GM12878 (cell line): ENCODE measurements around the gene ING3. TPM values are rescaled to one million over a fixed set of nuclear protein-coding genes. Genes with fewer than 3 reads are reported as not detected.

Experiments used
- ATAC-seq: fragments of 200-7000 bp; cut with Tn5 transposase; 3 replicates; pipeline ENCODE4 v1.9.1; 2020; ENCODE audit warnings: mild to moderate bottlenecking, moderate library complexity
- BruUV-seq: library from RNA; stranded (reverse); fragments of 400-500 nt; replicated peaks from 2 replicates; lab custom pipeline; 2021; lab: Mats Ljungman, UMichigan
- CTCF ChIA-PET: fragments of 300-600 bp; sonication (Branson Sonifier 250); formaldehyde crosslinking; extraction: SDS; loops from one replicate; lab custom pipeline; 2021; ENCODE audit warnings: inconsistent platforms; lab: Yijun Ruan, JAX
- POLR2A ChIA-PET: fragments of 350-600 bp; formaldehyde crosslinking; extraction: SDS; loops from one replicate; lab custom pipeline; 2021; ENCODE audit warnings: inconsistent platforms; lab: Charles Lee
- RAD21 ChIA-PET: fragments of 300-600 bp; sonication (Branson Sonifier 250); formaldehyde crosslinking; loops from one replicate; lab custom pipeline; 2023; ENCODE audit warnings: antibody characterized with exemption; ENCODE audit not compliant: unreplicated experiment; lab: Charles Lee
- SMC1A ChIA-PET: fragments of 300-600 bp; sonication (Branson Sonifier 250); formaldehyde crosslinking; loops from one replicate; lab custom pipeline; 2023; ENCODE audit not compliant: unreplicated experiment, uncharacterized antibody; lab: Charles Lee
- DNase-seq: peaks from one replicate; pipeline ENCODE4 v3.0.0-alpha.2; 2011; ENCODE audit warnings: low read depth, low spot score
- FAIRE-seq: peaks from 3 replicates; lab custom pipeline; 2011; peaks lifted over from hg19 to GRCh38; lab: Jason Lieb, UNC
- H2AFZ ChIP-seq: 2 replicates; pipeline ENCODE4 v1.6.0; 2011; ENCODE audit warnings: low read depth, low read length, control low read depth; ENCODE audit not compliant: control insufficient read depth
- H3K27ac ChIP-seq: 2 replicates; pipeline ENCODE4 v1.5.1; 2011; ENCODE audit warnings: control low read depth; ENCODE audit not compliant: control insufficient read depth, insufficient read depth
- H3K27me3 ChIP-seq, 2 experiments: replicated peaks in 1 of 2; 2 replicates each; pipeline versions ENCODE4 v1.6.0 to v1.6.1; 2011; ENCODE audit warnings: low read length in 1 of 2; ENCODE audit not compliant: control insufficient read depth in 2 of 2, insufficient read depth in 2 of 2
- H3K36me3 ChIP-seq, 2 experiments: 2 replicates each; pipeline ENCODE4 v1.5.1; 2011; ENCODE audit warnings: low read length in 1 of 2; ENCODE audit not compliant: control insufficient read depth in 2 of 2, insufficient read depth in 2 of 2
- H3K4me1 ChIP-seq: 2 replicates; pipeline ENCODE4 v1.6.1; 2011; ENCODE audit warnings: mild to moderate bottlenecking, low read length, moderate library complexity, mixed read lengths; ENCODE audit not compliant: control insufficient read depth, insufficient read depth
- H3K4me2 ChIP-seq: 2 replicates; pipeline ENCODE4 v1.6.0; 2011; ENCODE audit warnings: control low read depth; ENCODE audit not compliant: control insufficient read depth, insufficient read depth
- H3K4me3 ChIP-seq: fragments of 200-600 bp; sonication (generic); 2 replicates; pipeline ENCODE4 v1.5.1; 2016
- H3K79me2 ChIP-seq: 2 replicates; pipeline ENCODE4 v1.6.0; 2011; ENCODE audit warnings: low read length; ENCODE audit not compliant: control insufficient read depth, insufficient read depth
- H3K9ac ChIP-seq: 2 replicates; pipeline ENCODE4 v1.8.0; 2011; ENCODE audit warnings: low read length, control low read depth, mixed read lengths; ENCODE audit not compliant: control insufficient read depth, insufficient read depth
- H3K9me3 ChIP-seq: replicated peaks from 3 replicates; pipeline ENCODE4 v1.5.1; 2011; ENCODE audit warnings: mild to moderate bottlenecking, low read length; ENCODE audit not compliant: control insufficient read depth, insufficient read depth
- H4K20me1 ChIP-seq: 2 replicates; pipeline ENCODE4 v1.6.0; 2011; ENCODE audit not compliant: control insufficient read depth, insufficient read depth
- BCL11A ChIP-seq: IDR thresholded peaks from 2 replicates; pipeline ENCODE4 v1.6.1; 2011; ENCODE audit warnings: low read depth, low read length
- BMI1 ChIP-seq: fragments of 450-650 bp; IDR thresholded peaks from 2 replicates; pipeline ENCODE4 v1.6.1; 2016; ENCODE audit warnings: mild to moderate bottlenecking, moderate library complexity, borderline replicate concordance
- CHD2 ChIP-seq: IDR thresholded peaks from 2 replicates; pipeline ENCODE4 v1.6.1; 2011; ENCODE audit warnings: low read depth, low read length, improper control_type of control experiment, borderline replicate concordance
- CREM ChIP-seq: IDR thresholded peaks from 2 replicates; pipeline ENCODE4 v1.6.1; 2014; ENCODE audit warnings: antibody characterized with exemption, low read depth
- CUX1 ChIP-seq: IDR thresholded peaks from 2 replicates; pipeline ENCODE4 v1.6.1; 2012; ENCODE audit warnings: improper control_type of control experiment, low read depth, low read length; ENCODE audit not compliant: insufficient replicate concordance
- DPF2 ChIP-seq: fragments of 450-650 bp; IDR thresholded peaks from 2 replicates; pipeline ENCODE4 v1.6.1; 2017; ENCODE audit warnings: mild to moderate bottlenecking
- HSF1 ChIP-seq: fragments of 150-350 bp; IDR thresholded peaks from 2 replicates; pipeline ENCODE4 v1.6.1; 2014; ENCODE audit warnings: mild to moderate bottlenecking, low read depth, low read length
- KDM1A ChIP-seq: fragments of 200-600 bp; sonication (generic); IDR thresholded peaks from 2 replicates; pipeline ENCODE4 v1.6.1; 2016; ENCODE audit warnings: borderline replicate concordance
- NFXL1 ChIP-seq: fragments of 450-650 bp; IDR thresholded peaks from 2 replicates; pipeline ENCODE4 v1.6.1; 2017; ENCODE audit warnings: antibody characterized with exemption, mild to moderate bottlenecking, borderline replicate concordance
- RBBP5 ChIP-seq: fragments of 200-600 bp; sonication (generic); conservative IDR thresholded peaks from 2 replicates; pipeline ENCODE4 v1.6.1; 2016
- SMAD5 ChIP-seq: IDR thresholded peaks from 2 replicates; pipeline ENCODE4 v1.6.1; 2016; ENCODE audit warnings: antibody characterized with exemption, low read depth
- SP1 ChIP-seq: IDR thresholded peaks from one replicate; pipeline ENCODE4 v1.6.1; 2011; ENCODE audit warnings: low read depth, low read length
- ZNF384 ChIP-seq: IDR thresholded peaks from 2 replicates; pipeline ENCODE4 v1.6.1; 2012; ENCODE audit warnings: low read depth, mild to moderate bottlenecking, low read length, improper control_type of control experiment, borderline replicate concordance
- WGBS: methylation state at CpG from one replicate; pipeline ENCODE4 v1.1.6; 2016; ENCODE audit warnings: low lambda C conversion rate; ENCODE audit not compliant: insufficient replicate concordance, insufficient coverage; ENCODE audit errors: missing lambda C conversion rate; 5-methylcytosine and 5-hydroxymethylcytosine counted together
- in situ Hi-C: fragments of 300-500 bp; cut with MboI; formaldehyde crosslinking; loops from 9 replicates; pipeline ENCODE4 v1.14.3; 2018; ENCODE audit warnings: mixed read lengths
- intact Hi-C: fragments of 100-400 bp; cut with micrococcal nuclease; formaldehyde crosslinking; loops from one replicate; pipeline ENCODE4 v1.14.2; 2022; ENCODE audit not compliant: unreplicated experiment
- polyA plus RNA-seq, 11 experiments: library from polyadenylated mRNA; depleted of rRNA in 4 of 11; unstranded in 6 of 11; stranded (reverse) in 5 of 11; fragments of >200 nt; fragmentation: Nextera tagmentation in 4 of 11; fragmentation: Illumina TruSeq in 1 of 11; extraction: Ambion mirVana in 4 of 11; extraction: Trizol in 1 of 11; gene quantifications; 1 replicate in 1 of 11; 2 replicates in 10 of 11; pipeline versions ENCODE4 v1.2.1 to v1.2.3, GENCODE V29; 2011 to 2016; ENCODE audit warnings: inconsistent platforms in 2 of 11, missing spikeins in 2 of 11, low read depth in 1 of 11
- total RNA-seq, 4 experiments: library from RNA; depleted of rRNA in 3 of 4; stranded (reverse); fragments of >200 nt in 3 of 4; fragmentation: Illumina TruSeq in 1 of 4; extraction: Trizol in 1 of 4; gene quantifications; 2 replicates each; pipeline versions ENCODE4 v1.2.1 to v1.2.3, GENCODE V29; 2013 to 2021

ING3 gene
- total and polyA plus RNA-seq, 10 of the 15 experiments (the other 5 are each of a cell fraction or from before 2014, with no cell fraction given) = 12.1 to 60.8 (median 28.8) TPM

GRCh38 chr7:121020989-121021969 is 70.7 kb downstream of the ING3 start:
- no TSS peak for BruUV-seq
- no peak overlapping the region for H2AFZ ChIP-seq
- ChIA-PET SMC1A (interaction anchor here (0.8 kb wide), 1 partner anchor 11 kb away, joined by 3 read pairs; no protein-coding TSS in a partner anchor), POLR2A (no interaction called here), CTCF (interaction anchor here (1.4 kb wide), 1 partner anchor 33 kb away, joined by 3 read pairs; the partner anchor contains the start of gene CPED1), RAD21 (no interaction called here)
- ATAC-seq (no peak), FAIRE-seq (no peak), DNase-seq (no peak)
- no peaks in the 10 kb centered on the region for H3K27me3 ChIP-seq
- H3K9ac ChIP-seq = no peak overlapping the region
- no peaks in the 10 kb centered on the region for H4K20me1 ChIP-seq
- WGBS = 38% methylated on average over 5 of the region's 5 CpGs
- intact Hi-C loops = no loop called here
- in situ Hi-C loops = no loop called here
- TF ChIP-seq CUX1 (no peak), SMAD5 (no peak), ZNF384 (no peak), CREM (no peak), CHD2 (no peak), BMI1 (no peak), RBBP5 (no peak), SP1 (no peak), HSF1 (no peak), BCL11A (no peak), DPF2 (no peak), NFXL1 (no peak), KDM1A (no peak)
- H3K4me1 ChIP-seq = no peaks in the 10 kb centered on the region
- H3K9me3 ChIP-seq = no peaks in the 10 kb centered on the region
- H3K4me2 ChIP-seq = no peak overlapping the region
- no peak overlapping the region for H3K27ac ChIP-seq
- no peaks in the 10 kb centered on the region for H3K79me2 ChIP-seq
- H3K4me3 ChIP-seq = no peak overlapping the region
- H3K36me3 ChIP-seq = no peaks in the 10 kb centered on the region
